HG03442 (cell line): ENCODE data around the gene ZBTB7C.

Source experiments
- ATAC-seq: cut with Tn5 transposase; IDR thresholded peaks from one replicate; pipeline ENCODE4 v1.9.1; 2021; ENCODE audit warnings: mild to moderate bottlenecking, moderate library complexity; ENCODE audit not compliant: unreplicated experiment

Gene ZBTB7C

GRCh38 chr18:48030616-48031480 is 378.3 kb downstream of the ZBTB7C start:
- ATAC-seq: no peak

GRCh38 chr18:48029296-48029986 is 379.7 kb downstream of the ZBTB7C start:
- ATAC-seq: no peak

DNA sequence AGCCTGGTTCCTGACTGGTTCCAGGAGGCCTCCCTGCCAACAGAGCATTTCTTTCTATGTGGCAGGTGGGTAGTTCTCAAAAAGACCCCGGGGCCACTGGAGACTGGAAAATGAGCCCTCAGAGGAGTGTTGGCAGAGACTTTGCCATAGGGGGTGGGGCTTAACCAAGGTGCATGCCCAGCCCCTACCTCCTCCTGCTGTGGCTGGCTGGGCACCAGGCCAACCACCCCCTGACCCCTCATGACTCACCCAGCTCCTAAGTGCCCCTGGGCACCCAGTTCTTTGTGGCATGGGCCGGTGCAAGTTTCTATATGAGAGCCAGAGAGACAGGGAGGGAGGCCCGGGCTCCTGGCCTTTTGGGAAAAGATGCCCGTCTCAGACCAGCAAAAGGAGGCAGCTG is 380.5 kb downstream of the ZBTB7C start:
- ATAC-seq: no peak

DNA sequence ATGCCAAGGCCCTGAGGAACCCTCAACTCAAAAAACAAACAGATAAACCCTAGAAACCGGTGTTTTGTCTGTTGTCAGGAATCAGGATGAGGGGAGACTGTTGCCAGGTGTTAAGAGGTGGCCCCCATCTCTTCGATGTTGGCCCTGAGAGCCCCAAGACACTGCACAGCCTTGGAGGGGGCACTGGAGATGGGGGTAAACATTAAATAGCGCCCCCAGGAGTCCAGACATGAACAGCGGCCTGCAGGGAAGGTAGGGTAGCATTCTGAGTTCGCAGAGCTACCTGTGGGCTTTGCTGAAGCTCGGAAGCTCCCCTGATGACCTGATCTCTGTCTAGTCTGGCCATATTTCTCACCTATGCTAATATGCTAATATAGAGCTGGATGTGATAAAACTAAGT is 381.1 kb downstream of the ZBTB7C start:
- ATAC-seq: no peak

- no peak for ATAC-seq
These were observed 381.7 kb downstream of the ZBTB7C start for GRCh38 chr18:48027401-48027963.

GRCh38 chr18:48026216-48026615 is 383.0 kb downstream of the ZBTB7C start:
- ATAC-seq: no peak

DNA sequence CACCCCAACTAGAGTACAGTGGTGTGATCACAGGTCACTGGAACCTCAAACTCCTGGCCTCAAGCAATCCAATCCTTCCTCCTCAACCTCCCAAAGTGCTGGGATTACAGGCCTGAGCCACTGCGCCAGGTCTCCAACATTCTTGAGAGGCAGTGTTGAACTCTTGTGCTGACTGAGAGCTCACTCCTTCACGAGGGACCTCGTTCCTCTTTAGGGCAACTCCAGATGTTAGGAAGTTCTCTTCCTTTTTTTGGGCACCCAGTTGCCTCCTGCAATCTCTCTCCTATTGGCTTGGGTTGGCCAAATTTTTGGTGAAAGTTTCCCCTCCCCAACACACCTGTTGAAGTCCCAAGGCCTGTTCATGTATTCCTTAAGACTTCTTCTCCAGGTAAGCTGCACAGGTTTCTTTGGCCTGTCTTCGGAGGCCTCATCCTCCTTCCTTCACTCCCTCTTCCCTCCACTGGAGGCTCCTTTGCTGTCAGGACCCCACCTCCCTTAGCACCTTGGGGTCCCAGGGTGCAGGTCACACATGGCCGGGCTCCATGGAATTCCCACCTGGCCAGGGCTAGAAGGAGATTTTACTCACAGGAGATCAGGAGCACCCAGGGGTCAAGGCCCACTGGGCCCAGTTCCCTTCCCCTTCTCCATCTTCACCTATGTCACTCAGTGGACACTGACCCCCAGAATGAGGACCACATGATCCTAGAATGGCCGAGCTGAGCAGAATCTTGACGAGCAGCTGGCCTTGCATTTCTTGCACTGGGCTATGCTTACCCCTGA is 384.1 kb downstream of the ZBTB7C start:
- no peak for ATAC-seq

DNA sequence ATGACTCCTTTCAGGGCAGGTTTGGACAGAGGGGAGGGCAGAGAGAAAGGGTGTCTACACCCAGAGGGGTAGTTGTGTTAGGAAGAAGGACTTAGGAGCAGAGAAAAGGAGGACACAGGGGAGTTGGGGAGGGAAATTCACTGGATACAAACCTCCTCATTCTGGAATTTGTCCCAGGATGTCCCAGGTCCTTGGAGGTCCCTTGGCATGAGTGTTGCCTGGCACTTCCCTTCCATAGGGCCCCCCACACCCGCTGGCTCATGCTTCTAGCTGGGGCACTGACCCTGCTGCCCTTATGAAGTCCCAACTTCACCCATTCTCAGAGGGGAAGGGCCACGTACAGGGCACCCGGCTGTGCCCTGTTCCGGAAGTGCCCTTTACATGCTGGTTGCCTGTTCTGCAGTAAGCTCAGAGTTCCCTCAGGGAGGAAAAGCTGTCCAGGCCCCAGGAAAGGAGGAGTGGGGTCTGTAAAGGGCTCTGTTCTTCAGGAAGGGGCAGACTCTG is 385.1 kb downstream of the ZBTB7C start:
- no peak for ATAC-seq

GRCh38 chr18:48023334-48024008 is 385.7 kb downstream of the ZBTB7C start:
- ATAC-seq: no peak

GRCh38 chr18:48022531-48023329 is 386.5 kb downstream of the ZBTB7C start:
- ATAC-seq: no peak

GRCh38 chr18:48022021-48022420 is 387.2 kb downstream of the ZBTB7C start:
- ATAC-seq: no peak

- ATAC-seq: no peak
These were observed 387.8 kb downstream of the ZBTB7C start for GRCh38 chr18:48021273-48021914.

DNA sequence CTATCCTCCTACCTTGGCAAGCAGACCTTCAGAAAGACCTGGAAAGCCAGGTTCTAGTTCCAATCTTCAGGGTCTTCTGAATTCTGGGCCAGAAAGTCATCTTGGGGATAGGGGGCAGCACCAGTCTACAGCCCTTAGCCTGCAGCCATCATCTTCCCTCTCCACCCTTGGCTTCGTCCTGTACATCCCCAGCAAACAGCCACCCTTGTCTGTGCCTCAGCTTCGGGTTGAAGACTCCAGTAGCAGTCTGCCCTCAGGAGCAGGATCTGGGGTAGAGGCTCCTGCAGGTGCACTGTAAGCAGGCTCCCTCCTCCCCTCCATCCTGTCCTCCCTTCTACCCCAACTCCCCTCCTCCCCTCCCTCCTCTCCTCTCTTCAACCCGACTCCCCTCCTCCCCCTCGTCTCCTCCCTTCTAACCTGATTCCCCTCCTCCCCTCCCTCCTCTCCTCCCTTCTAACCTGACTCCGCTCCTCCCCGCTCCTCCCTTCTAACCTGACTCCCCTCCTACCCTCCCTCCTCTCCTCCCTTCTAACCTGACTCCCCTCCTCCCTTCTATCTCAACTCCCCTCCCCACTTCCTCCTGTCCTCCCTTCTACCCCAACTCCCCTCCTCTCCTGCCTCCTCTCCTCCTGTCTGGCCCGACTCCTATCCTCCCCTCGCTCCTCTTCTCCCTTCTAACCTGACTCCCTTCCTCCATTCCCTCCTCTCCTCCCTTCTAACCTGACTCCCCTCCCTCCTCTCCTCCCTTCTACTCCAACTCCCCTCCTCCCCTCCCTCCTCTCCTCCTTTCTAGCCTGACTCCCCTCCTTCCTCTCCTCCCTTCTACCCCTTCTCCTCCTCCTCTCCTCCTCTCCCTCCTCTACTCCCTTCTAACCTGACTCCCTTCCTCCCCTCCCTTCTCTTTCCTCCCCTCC is 388.6 kb downstream of the ZBTB7C start:
- ATAC-seq: no peak

DNA sequence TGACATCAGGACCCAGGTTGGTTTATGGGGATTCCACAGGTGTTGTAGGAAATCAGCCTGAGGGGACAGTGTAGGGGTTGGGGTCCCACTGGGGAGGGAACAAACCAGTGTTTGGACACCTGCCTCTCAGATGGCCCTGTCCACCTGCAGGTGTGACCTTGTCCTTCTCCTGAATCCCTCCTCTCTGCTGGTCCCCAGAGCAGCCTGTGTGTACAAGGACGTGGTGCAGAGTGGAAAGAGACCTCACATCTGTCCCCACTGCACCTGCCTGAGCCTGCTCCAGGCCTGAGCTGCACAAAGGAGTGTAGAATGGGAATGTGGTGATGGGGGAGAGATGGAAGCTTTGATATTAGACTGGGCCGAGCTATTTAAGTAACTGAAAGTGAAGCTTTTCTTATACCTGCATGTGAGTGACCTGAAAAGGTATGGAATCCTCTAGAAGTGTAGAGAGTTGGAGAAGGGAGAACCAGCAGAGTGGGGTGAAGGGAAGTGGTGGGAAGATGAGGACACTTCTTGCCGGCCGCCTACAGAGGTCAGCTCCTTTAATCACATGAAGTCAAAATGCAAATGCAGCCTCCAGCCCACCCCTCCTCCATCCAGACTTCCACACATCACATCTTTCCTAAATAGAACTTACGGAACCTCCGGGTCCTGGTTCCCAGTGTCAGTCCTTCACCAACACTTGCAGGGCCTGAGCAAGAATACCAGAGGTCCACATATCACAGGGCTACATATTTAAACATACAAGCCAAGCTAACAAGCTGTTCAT is 389.4 kb downstream of the ZBTB7C start:
- no peak for ATAC-seq

GRCh38 chr18:48018851-48019250 is 390.3 kb downstream of the ZBTB7C start:
- ATAC-seq: no peak

- no peak for ATAC-seq
These were observed 391.5 kb downstream of the ZBTB7C start for GRCh38 chr18:48017635-48018034.

GRCh38 chr18:48013162-48013561 is 396.0 kb downstream of the ZBTB7C start:
- no peak for ATAC-seq
